GM19099 (cell line): Measurements from ENCODE around the gene MYH11.

ENCODE experiments used
- POLR2A ChIP-seq: IDR thresholded peaks from 3 replicates; pipeline ENCODE4 v1.6.1; 2011; ENCODE audit warnings: low read depth; ENCODE audit not compliant: insufficient read length; ENCODE audit errors: extremely low read depth

Gene MYH11

GRCh38 chr16:15857724-15858560 is 1.1 kb upstream of the MYH11 start:
- no peak for TF ChIP-seq POLR2A

- no peak for TF ChIP-seq POLR2A
Measured at GRCh38 chr16:15856182-15856581, 646 bp downstream of the MYH11 start.

DNA sequence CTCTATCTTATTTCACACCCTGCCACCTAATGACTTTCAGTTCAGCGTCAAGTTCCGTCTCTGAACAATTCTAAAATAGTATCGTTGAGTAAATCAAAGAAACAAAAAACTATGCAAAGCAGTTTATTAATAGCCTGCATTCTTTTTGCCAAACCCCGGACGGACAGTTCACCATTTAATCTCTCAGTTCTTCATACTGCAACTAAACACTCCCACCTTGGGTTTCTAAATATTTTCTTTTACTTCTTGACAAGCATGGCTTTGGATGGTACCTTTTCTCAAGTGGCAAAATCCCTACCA is 1.2 kb downstream of the MYH11 start:
- TF ChIP-seq POLR2A, result no peak

- no peak for TF ChIP-seq POLR2A
Measured at GRCh38 chr16:15854906-15855703, 1.7 kb downstream of the MYH11 start.

- no peak for TF ChIP-seq POLR2A
Measured at GRCh38 chr16:15854061-15854460, 2.8 kb downstream of the MYH11 start.

DNA sequence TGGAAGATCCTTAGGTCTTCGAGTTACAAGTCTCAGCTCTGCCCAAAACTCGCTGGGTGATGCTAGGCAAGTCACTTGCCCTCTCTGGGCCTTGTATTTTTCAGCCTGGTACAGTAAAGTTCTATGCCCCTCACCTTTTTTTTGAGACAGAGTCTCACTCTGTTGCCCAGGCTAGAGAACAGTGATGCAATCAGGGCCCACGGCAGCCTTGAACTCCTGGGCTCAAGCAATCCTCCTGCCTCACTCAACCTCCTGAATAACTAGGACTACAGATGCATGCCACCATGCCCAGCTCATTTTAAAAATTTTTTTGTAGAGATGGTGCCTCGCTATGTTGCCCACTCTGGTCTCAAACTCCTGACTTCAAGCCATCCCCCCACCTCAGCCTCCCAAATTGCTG is 3.8 kb downstream of the MYH11 start:
- TF ChIP-seq POLR2A, result no peak

DNA sequence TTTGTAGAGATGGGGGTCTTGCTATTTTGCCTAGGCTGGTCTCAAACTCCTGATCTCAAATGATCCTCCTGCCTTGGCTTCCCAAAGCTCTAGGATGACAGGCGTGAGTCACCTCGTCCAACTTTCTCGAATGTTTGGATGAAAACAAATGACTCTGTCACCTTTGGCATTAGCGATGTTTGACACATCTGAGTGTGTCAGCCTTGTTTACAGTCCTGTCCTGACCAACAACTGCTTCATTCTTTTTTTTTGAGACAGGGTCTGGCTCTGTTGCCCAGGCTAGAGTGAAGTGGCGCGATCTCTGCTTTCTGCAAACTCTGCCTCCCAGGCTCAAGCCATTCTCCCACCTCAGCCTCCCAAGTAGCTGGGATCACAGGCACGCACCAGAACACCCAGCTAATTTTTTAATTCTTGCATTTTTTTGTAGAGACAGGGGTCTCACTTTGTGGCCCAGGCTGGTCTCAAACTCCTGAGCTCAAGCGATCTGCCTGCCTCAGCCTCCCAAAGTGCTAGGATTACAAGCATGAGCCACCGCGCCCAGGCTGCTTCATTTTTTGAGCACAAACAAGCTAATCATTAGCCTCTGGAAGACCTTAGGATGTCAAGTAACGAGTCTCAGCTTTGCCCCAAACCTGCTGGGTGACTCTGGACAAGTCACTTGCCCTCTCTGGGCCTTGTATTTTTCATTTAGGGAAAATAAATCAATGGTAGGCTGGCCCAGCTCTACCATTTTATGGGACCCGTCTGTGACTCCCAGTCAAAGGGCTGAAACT is 7.4 kb downstream of the MYH11 start:
- TF ChIP-seq POLR2A, result no peak

GRCh38 chr16:15847611-15848175 is 9.1 kb downstream of the MYH11 start:
- TF ChIP-seq POLR2A, result no peak

DNA sequence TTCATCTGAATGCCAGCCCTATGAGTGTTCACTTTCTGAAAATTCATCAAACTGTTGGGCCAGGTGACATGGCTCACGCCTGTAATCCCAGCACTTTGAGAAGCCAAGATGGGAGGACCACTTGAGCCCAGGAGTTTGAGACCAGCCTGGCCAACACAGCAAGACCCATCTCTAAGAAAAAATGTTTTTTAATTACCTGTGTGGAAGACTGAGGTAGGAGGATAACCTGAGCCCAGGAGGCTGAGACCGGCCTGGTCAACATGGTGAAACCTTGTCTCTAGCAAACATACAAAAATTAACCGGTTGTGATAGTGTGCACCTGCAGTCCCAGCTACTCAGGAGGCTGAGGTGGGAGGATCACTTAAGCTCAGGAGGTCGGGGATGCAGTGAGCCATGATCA is 10.3 kb downstream of the MYH11 start:
- no peak for TF ChIP-seq POLR2A

DNA sequence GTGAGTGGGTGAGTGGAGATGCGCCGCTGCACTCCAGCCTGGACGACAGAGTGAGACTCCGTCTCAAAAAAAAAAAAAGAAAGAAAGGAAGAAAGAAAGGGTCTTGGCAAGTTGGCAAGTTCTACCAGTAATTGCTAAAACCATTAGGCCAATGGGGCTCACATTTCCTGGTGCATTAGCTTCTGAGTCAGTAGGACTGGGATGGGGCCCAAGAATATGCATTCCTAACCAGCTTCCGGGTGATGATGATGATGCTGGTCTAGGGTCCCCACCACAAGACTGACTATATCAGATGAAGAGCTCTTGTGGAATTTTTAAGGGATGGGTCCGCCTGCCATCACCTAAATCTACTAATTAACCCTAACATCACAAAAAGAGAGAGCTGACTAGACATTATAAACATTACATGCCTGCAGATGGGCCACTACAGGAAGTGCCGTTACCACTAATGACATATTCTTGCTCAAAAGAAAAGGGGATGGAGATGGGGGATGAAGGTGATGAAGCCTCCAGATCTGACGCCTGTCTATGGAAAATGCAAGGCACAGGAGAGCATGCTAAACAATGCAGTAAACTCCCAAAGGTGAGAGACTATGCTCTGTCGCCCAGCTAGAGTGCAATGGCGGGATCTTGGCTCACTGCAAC is 13.1 kb downstream of the MYH11 start:
- TF ChIP-seq POLR2A, result no peak

DNA sequence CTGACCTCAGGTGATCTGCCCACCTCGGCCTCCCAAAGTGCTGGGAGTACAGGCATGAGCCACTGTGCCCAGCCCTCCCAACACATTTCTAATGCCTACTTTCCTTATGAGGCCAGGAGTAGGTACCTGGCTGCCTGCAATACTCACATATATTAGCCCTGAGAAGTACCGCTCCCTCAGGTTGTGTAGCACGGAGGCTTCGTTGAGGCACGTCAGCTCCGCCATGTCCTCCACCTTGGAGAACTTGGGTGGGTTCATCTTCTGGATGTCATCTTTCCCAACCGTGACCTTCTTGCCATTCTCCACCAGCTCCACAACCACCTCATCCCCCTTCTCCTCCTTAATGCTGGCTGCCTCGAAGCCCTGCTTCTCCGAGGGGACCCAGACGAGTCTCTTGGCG is 19.1 kb downstream of the MYH11 start:
- no peak for TF ChIP-seq POLR2A

GRCh38 chr16:15836965-15837611 is 19.7 kb downstream of the MYH11 start:
- TF ChIP-seq POLR2A, result no peak

- no peak for TF ChIP-seq POLR2A
Measured at GRCh38 chr16:15836074-15836473, 20.8 kb downstream of the MYH11 start.
